Measurements from ENCODE around the gene NCKAP5.
A peak's percentile ranks its signal among the peaks of the same experiment; 100 is the strongest.

The NCKAP5 gene

GRCh38 chr2:132669908-132670495, 898.3 kb downstream of the NCKAP5 start, which contains the start of gene LYPD1:
Gene LYPD1, minus strand, starts transcription at chr2:132670205. Its CDS starts 273 bp downstream, at chr2:132669932.
- peak; percentile 50 for DNase-seq

GRCh38 chr2:132668987-132669907, 899.0 kb downstream of the NCKAP5 start:
- DNase-seq: no peak

- peak; percentile 10 for DNase-seq
These were observed 900.0 kb downstream of the NCKAP5 start for GRCh38 chr2:132668189-132668823.

GRCh38 chr2:132667706-132668105, 900.6 kb downstream of the NCKAP5 start:
- no peak for DNase-seq

- DNase-seq: no peak
These were observed 902.7 kb downstream of the NCKAP5 start for GRCh38 chr2:132665401-132666140.

GRCh38 chr2:132664096-132664495, 904.2 kb downstream of the NCKAP5 start:
- no peak for DNase-seq

- DNase-seq: no peak
These were observed 905.5 kb downstream of the NCKAP5 start for GRCh38 chr2:132662732-132663131.

GRCh38 chr2:132659331-132659730, 908.9 kb downstream of the NCKAP5 start:
- DNase-seq: no peak

- no peak for DNase-seq
These were observed 911.8 kb downstream of the NCKAP5 start for GRCh38 chr2:132656266-132656975.

- no peak for DNase-seq
These were observed 913.3 kb downstream of the NCKAP5 start for GRCh38 chr2:132654968-132655367.

- DNase-seq: no peak
These were observed 913.9 kb downstream of the NCKAP5 start for GRCh38 chr2:132654335-132654734.

GRCh38 chr2:132652474-132652873, 915.8 kb downstream of the NCKAP5 start:
- no peak for DNase-seq

- DNase-seq: peak; percentile 10
These were observed 916.9 kb downstream of the NCKAP5 start for GRCh38 chr2:132651115-132652045.

GRCh38 chr2:132646540-132647108, 921.6 kb downstream of the NCKAP5 start:
- no peak for DNase-seq

- no peak for DNase-seq
These were observed 922.3 kb downstream of the NCKAP5 start for GRCh38 chr2:132645722-132646539.

- no peak for DNase-seq
These were observed 923.1 kb downstream of the NCKAP5 start for GRCh38 chr2:132645176-132645575.

- no peak for DNase-seq
These were observed 925.8 kb downstream of the NCKAP5 start for GRCh38 chr2:132642415-132642814.

- no peak for DNase-seq
These were observed 926.4 kb downstream of the NCKAP5 start for GRCh38 chr2:132641819-132642218.

GRCh38 chr2:132640116-132640515, 928.1 kb downstream of the NCKAP5 start:
- no peak for DNase-seq

Data from NCI-H510A (cell line).